SK-N-SH (cell line): ENCODE measurements around the gene HMGB2. TPM values are rescaled to one million over a fixed set of nuclear protein-coding genes. Genes with fewer than 3 reads are reported as not detected.

Experiments
- CTCF ChIA-PET: fragments of 300-600, 350-600 bp; formaldehyde crosslinking; extraction: SDS; loops from one replicate; lab custom pipeline; 2021; lab: Yijun Ruan, JAX
- POLR2A ChIA-PET: fragments of 350-600 bp; sonication (Branson Sonifier 250); formaldehyde crosslinking; extraction: SDS; loops from one replicate; lab custom pipeline; 2020; ENCODE audit warnings: antibody characterized with exemption, inconsistent platforms; lab: Yijun Ruan, JAX
- DNase-seq: peaks from one replicate; pipeline ENCODE4 v3.0.0; 2012
- H2AFZ ChIP-seq: fragments of 200-600 bp; sonication (generic); 2 replicates; pipeline ENCODE4 v1.8.1; 2016; ENCODE audit warnings: antibody characterized with exemption, mild to moderate bottlenecking, low read depth
- H3F3A ChIP-seq: fragments of 200-600 bp; sonication (generic); replicated peaks from 2 replicates; pipeline ENCODE3; 2016; ENCODE audit warnings: antibody characterized with exemption, mild to moderate bottlenecking; ENCODE audit not compliant: insufficient read depth
- H3K27ac ChIP-seq, 2 experiments: fragments of 200-500 bp in 1 of 2; fragments of 200-600 bp in 1 of 2; sonication (Bioruptor generic) in 1 of 2; sonication (generic), shearing (Covaris generic) in 1 of 2; 2 replicates each; pipeline versions ENCODE4 v1.5.1 to v1.6.1; 2014 to 2016; ENCODE audit warnings: low read depth in 2 of 2, inconsistent platforms in 1 of 2, low read length in 1 of 2, mild to moderate bottlenecking in 1 of 2, mixed read lengths in 1 of 2
- H3K27me3 ChIP-seq: fragments of 200-600 bp; sonication (generic), shearing (Covaris generic); 2 replicates; pipeline ENCODE4 v1.6.1; 2016; ENCODE audit warnings: mixed run types; ENCODE audit not compliant: insufficient read depth
- H3K36me3 ChIP-seq, 2 experiments: fragments of 200-500 bp in 1 of 2; fragments of 200-600 bp in 1 of 2; sonication (Bioruptor generic) in 1 of 2; sonication (generic) in 1 of 2; replicated peaks in 1 of 2; 2 replicates each; pipeline versions ENCODE3 to v1.5.1; 2014 to 2016; ENCODE audit warnings: low read length in 1 of 2, mild to moderate bottlenecking in 1 of 2; ENCODE audit not compliant: insufficient read depth in 2 of 2, control insufficient read depth in 1 of 2
- H3K4me1 ChIP-seq, 2 experiments: fragments of 200-500 bp in 1 of 2; fragments of 200-600 bp in 1 of 2; sonication (Bioruptor generic) in 1 of 2; sonication (generic), shearing (Covaris generic) in 1 of 2; 2 replicates each; pipeline versions ENCODE4 v1.5.1 to v1.6.1; 2014 to 2016; ENCODE audit warnings: low read depth in 1 of 2, low read length in 1 of 2, mixed run types in 1 of 2; ENCODE audit not compliant: insufficient read depth in 2 of 2, control insufficient read depth in 1 of 2
- H3K4me2 ChIP-seq: fragments of 200-600 bp; sonication (generic), shearing (Covaris generic); 2 replicates; pipeline ENCODE4 v1.6.1; 2017; ENCODE audit warnings: mixed run types
- H3K4me3 ChIP-seq, 2 experiments: fragments of 200-500 bp in 1 of 2; fragments of 200-600 bp in 1 of 2; sonication (Bioruptor generic) in 1 of 2; sonication (generic), shearing (Covaris generic) in 1 of 2; 2 replicates each; pipeline versions ENCODE4 v1.5.1 to v1.8.1; 2014 to 2016; ENCODE audit warnings: low read depth in 2 of 2, inconsistent platforms in 1 of 2, low read length in 1 of 2, mild to moderate bottlenecking in 1 of 2, mixed read lengths in 1 of 2, moderate library complexity in 1 of 2
- H3K79me2 ChIP-seq: fragments of 200-600 bp; sonication (generic); 2 replicates; pipeline ENCODE4 v1.8.1; 2017; ENCODE audit warnings: mild to moderate bottlenecking; ENCODE audit not compliant: insufficient read depth
- H3K9ac ChIP-seq: fragments of 200-600 bp; sonication (generic); 2 replicates; pipeline ENCODE4 v1.6.1; 2017; ENCODE audit warnings: mixed run types
- H3K9me2 ChIP-seq: fragments of 200-600 bp; sonication (generic); 2 replicates; pipeline ENCODE4 v1.6.1; 2017; ENCODE audit warnings: mixed run types
- H3K9me3 ChIP-seq: fragments of 200-600 bp; sonication (generic); 2 replicates; pipeline ENCODE4 v1.6.1; 2017; ENCODE audit warnings: mixed run types, mild to moderate bottlenecking, moderate library complexity
- H4K20me1 ChIP-seq: fragments of 200-600 bp; sonication (generic); 2 replicates; pipeline ENCODE4 v1.6.1; 2017; ENCODE audit warnings: mild to moderate bottlenecking, mixed run types; ENCODE audit not compliant: insufficient read depth
- ELF1 ChIP-seq: IDR thresholded peaks from 2 replicates; pipeline ENCODE4 v1.4.0; 2012
- FOSL2 ChIP-seq: IDR thresholded peaks from 2 replicates; pipeline ENCODE4 v1.4.0; 2012; ENCODE audit warnings: low read depth, mild to moderate bottlenecking, moderate library complexity, borderline replicate concordance
- FOXJ3 ChIP-seq: sonication (generic); formaldehyde crosslinking; IDR thresholded peaks from 2 replicates; pipeline ENCODE4 v1.5.1; 2020; ENCODE audit warnings: mild to moderate bottlenecking, missing genetic modification reagents
- FOXM1 ChIP-seq: IDR thresholded peaks from 2 replicates; pipeline ENCODE4 v1.4.0; 2012; ENCODE audit warnings: low read depth, mild to moderate bottlenecking
- GABPA ChIP-seq: IDR thresholded peaks from 2 replicates; pipeline ENCODE4 v1.4.0; 2012; ENCODE audit warnings: low read depth, mild to moderate bottlenecking
- GATA2 ChIP-seq: sonication (generic); formaldehyde crosslinking; IDR thresholded peaks from 2 replicates; pipeline ENCODE4 v1.5.0; 2020; ENCODE audit warnings: mild to moderate bottlenecking, missing genetic modification reagents
- MEF2A ChIP-seq: IDR thresholded peaks from 2 replicates; pipeline ENCODE4 v1.4.0; 2012; ENCODE audit warnings: low read depth, borderline replicate concordance
- NRF1 ChIP-seq: IDR thresholded peaks from 2 replicates; pipeline ENCODE4 v1.6.1; 2012; ENCODE audit warnings: low read depth, mild to moderate bottlenecking, low read length
- POLR2AphosphoS5 ChIP-seq: IDR thresholded peaks from 2 replicates; pipeline ENCODE4 v1.6.1; 2012; ENCODE audit warnings: low read depth, low read length
- RCOR1 ChIP-seq: fragments of 150-350 bp; IDR thresholded peaks from 2 replicates; pipeline ENCODE4 v1.6.1; 2017; ENCODE audit warnings: antibody characterized with exemption, low read length
- RFX5 ChIP-seq: IDR thresholded peaks from 2 replicates; pipeline ENCODE4 v1.6.1; 2012; ENCODE audit warnings: mild to moderate bottlenecking, improper control_type of control experiment, low read length
- SMC3 ChIP-seq: IDR thresholded peaks from 2 replicates; pipeline ENCODE4 v1.6.1; 2012; ENCODE audit warnings: low read depth, low read length, improper control_type of control experiment
- TAF1 ChIP-seq: IDR thresholded peaks from 2 replicates; pipeline ENCODE4 v1.6.1; 2012; ENCODE audit warnings: low read depth, mild to moderate bottlenecking, low read length, moderate library complexity, borderline replicate concordance
- TCF12 ChIP-seq: IDR thresholded peaks from 2 replicates; pipeline ENCODE4 v1.4.0; 2012
- USF2 ChIP-seq: fragments of 150-350 bp; IDR thresholded peaks from 2 replicates; pipeline ENCODE4 v1.6.1; 2017; ENCODE audit warnings: antibody characterized with exemption, low read length, low read depth, borderline replicate concordance
- YY1 ChIP-seq: IDR thresholded peaks from 2 replicates; pipeline ENCODE4 v1.4.0; 2012; ENCODE audit warnings: low read depth, mild to moderate bottlenecking
- WGBS: methylation state at CpG from one replicate; pipeline ENCODE4 v1.1.6; 2017; ENCODE audit warnings: low lambda C conversion rate; 5-methylcytosine and 5-hydroxymethylcytosine counted together
- polyA plus RNA-seq, 3 experiments: library from polyadenylated mRNA; depleted of rRNA; stranded (reverse); fragments of >200 nt; gene quantifications; 2 replicates each; pipeline ENCODE4 v1.2.3, GENCODE V29; 2012

HMGB2 gene
- polyA plus RNA-seq, 1 of the 3 experiments (the other 2 are of a cell fraction): 130 TPM

GRCh38 chr4:173325007-173325736 lies 9.0 kb downstream of the HMGB2 start:
- peaks cover 38 to 50% of the 10 kb centered on the region in 2 experiments for H3K36me3 ChIP-seq
- whole genome bisulfite sequencing: over 99% methylated on average over 5 of the region's 5 CpGs
- TF ChIP-seq ELF1: no peak
- no peak for TF ChIP-seq TCF12
- TF ChIP-seq GATA2 (CRISPR knock-in tag): no peak
- no peak for TF ChIP-seq POLR2AphosphoS5
- no peak overlapping the region for H3K4me3 ChIP-seq
- ChIA-PET POLR2A (no interaction called here), CTCF (interaction anchor here (0.9 to 2.5 kb wide), 3 partner anchors 24 to 92 kb away, joined by 3 to 7 read pairs (median 4); no protein-coding TSS in a partner anchor)
- H3K4me1 ChIP-seq: peaks cover 0 to 5% of the 10 kb centered on the region in 2 experiments; a peak in 2 of 4 replicates
- H4K20me1 ChIP-seq: no peaks in the 10 kb centered on the region
- no peak overlapping the region for H3K27ac ChIP-seq
- peaks cover 10% of the 10 kb centered on the region for H3K79me2 ChIP-seq
- H3K9me3 ChIP-seq: no peaks in the 10 kb centered on the region; the same call in 1 of the 2 replicates
- H3K9ac ChIP-seq: no peak overlapping the region
- H3K4me2 ChIP-seq: no peak overlapping the region
- H3K27me3 ChIP-seq: no peaks in the 10 kb centered on the region
- H3K9me2 ChIP-seq: no peaks in the 10 kb centered on the region
- H2AFZ ChIP-seq: no peak overlapping the region
- H3F3A ChIP-seq: peaks cover 58% of the 10 kb centered on the region
- DNase-seq: no peak

GRCh38 chr4:173319696-173320095 lies 14.5 kb downstream of the HMGB2 start:
- peaks cover 24 to 34% of the 10 kb centered on the region in 2 experiments for H3K36me3 ChIP-seq
- H3K9me3 ChIP-seq: no peaks in the 10 kb centered on the region; the same call in 1 of the 2 replicates
- H3K4me1 ChIP-seq: peaks cover 0 to 21% of the 10 kb centered on the region in 2 experiments; a peak in 3 of 4 replicates
- ChIA-PET POLR2A (interaction anchor here (0.8 to 2.6 kb wide), 2 partner anchors 15 to 198 kb away, joined by 3 to 8 read pairs; partner anchors contain the start of gene HMGB2), CTCF (interaction anchor here (0.6 to 7.6 kb wide), 26 partner anchors 9 to 808 kb away, joined by 3 to 82 read pairs (median 4); no protein-coding TSS in a partner anchor)
- H2AFZ ChIP-seq: 0 out of 2 replicates have a peak overlapping the region, but pooled peaks have one; percentile 70
- no peak for DNase-seq
- H3F3A ChIP-seq: peaks cover 31% of the 10 kb centered on the region
- TF ChIP-seq SMC3 (no peak), MEF2A (no peak), FOSL2 (no peak), FOXJ3 (CRISPR knock-in tag) (no peak), FOXM1 (no peak), TAF1 (no peak), TCF12 (no peak), YY1 (no peak), GABPA (no peak), USF2 (no peak), POLR2AphosphoS5 (no peak), NRF1 (no peak), RFX5 (no peak), RCOR1 (no peak)
- H3K4me3 ChIP-seq: no peak overlapping the region
- H4K20me1 ChIP-seq: no peaks in the 10 kb centered on the region
- no peak overlapping the region for H3K9ac ChIP-seq
- no peak overlapping the region for H3K4me2 ChIP-seq
- H3K27ac ChIP-seq: no peak overlapping the region; a peak in 1 of 4 replicates
- H3K27me3 ChIP-seq: no peaks in the 10 kb centered on the region
- 89% methylated on average over 2 of the region's 2 CpGs for WGBS
- no peaks in the 10 kb centered on the region for H3K9me2 ChIP-seq
- H3K79me2 ChIP-seq: no peaks in the 10 kb centered on the region
